VCaP (cell line): ENCODE results near the gene DEFB124.
"Not testable (repeated sequence)": the region's sequence is repeated elsewhere in the genome, so short reads cannot be mapped to it uniquely, and the experiment has no call there.

ENCODE experiments used
- H3K27ac ChIP-seq: fragments of 450-650 bp; 2 replicates; pipeline ENCODE4 v1.5.1; 2017
- TF ChIP-seq, protein P1 (sequence below): fragments of 450-650 bp; conservative IDR thresholded peaks from 2 replicates; pipeline ENCODE4 v1.5.1; 2017; ENCODE audit warnings: mild to moderate bottlenecking, moderate library complexity

DEFB124 gene

DNA sequence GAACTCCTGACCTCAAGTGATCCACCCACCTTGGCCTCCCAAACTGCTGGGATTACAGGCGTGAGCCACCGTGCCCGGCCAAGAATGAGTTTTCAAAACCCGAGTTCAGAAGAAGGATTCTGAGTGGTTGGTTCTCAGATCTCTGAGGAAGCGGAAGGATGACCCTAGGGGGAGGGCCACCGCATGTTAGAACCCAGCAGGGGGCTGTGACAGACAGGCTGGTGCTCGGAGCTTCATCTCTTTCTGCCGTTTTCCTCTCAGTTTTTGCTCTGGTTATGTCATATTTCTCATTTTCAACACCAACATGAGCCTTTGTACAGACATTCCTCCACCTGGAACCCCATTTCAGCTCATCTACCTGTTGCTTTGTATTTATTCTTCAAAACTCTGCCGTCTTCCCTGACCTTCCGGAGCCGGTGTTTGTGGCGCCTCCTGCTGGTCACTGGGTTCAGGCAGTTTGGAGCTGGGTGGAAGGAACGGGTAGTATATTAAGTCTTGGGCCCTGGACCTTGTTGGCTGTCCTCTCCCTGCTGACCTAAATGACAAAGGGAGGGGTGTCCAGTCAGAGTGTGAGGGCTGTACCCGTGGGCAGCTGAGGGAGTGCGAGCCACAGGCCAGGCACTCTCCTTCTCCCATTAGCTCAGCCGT is 34.8 kb downstream of the DEFB124 start, which contains the start of gene DEFB123:
Gene DEFB123 (plus strand): TSS at position 621 of the 648 bp plus-strand sequence. CDS start 67 bp downstream, outside the sequence.
- H3K27ac ChIP-seq: no peak within 1 kb of the TSS
- TF ChIP-seq, protein P1, sequence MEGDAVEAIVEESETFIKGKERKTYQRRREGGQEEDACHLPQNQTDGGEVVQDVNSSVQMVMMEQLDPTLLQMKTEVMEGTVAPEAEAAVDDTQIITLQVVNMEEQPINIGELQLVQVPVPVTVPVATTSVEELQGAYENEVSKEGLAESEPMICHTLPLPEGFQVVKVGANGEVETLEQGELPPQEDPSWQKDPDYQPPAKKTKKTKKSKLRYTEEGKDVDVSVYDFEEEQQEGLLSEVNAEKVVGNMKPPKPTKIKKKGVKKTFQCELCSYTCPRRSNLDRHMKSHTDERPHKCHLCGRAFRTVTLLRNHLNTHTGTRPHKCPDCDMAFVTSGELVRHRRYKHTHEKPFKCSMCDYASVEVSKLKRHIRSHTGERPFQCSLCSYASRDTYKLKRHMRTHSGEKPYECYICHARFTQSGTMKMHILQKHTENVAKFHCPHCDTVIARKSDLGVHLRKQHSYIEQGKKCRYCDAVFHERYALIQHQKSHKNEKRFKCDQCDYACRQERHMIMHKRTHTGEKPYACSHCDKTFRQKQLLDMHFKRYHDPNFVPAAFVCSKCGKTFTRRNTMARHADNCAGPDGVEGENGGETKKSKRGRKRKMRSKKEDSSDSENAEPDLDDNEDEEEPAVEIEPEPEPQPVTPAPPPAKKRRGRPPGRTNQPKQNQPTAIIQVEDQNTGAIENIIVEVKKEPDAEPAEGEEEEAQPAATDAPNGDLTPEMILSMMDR: no peak

DNA sequence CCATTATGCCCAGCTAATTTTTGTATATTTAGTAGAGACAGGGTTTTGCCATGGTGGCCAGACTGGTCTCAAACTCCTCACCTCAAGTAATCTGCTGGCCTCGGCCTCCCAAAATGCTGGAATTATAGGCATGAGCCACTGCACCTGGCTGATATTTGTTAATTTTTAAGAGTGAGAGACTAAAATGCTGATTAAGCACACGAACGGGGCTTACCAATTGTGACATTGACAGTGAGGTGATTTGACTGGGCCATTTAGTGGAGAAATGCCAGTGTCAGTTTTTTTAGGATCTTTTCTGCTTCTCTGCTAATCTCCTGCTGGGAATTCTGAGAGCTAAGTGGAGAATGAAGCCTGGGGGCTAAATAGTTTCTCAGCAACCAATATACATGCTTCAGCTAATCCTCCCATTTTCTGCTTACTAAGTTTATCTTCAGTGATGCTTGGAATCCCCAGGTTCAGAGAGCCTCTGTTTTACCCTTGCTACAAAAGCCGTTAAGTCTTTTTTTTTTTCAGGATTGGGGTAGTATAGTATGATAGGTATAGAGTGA is 44.3 kb downstream of the DEFB124 start:
- H3K27ac ChIP-seq: no peak overlapping the region
- TF ChIP-seq, protein P1: no peak

DNA sequence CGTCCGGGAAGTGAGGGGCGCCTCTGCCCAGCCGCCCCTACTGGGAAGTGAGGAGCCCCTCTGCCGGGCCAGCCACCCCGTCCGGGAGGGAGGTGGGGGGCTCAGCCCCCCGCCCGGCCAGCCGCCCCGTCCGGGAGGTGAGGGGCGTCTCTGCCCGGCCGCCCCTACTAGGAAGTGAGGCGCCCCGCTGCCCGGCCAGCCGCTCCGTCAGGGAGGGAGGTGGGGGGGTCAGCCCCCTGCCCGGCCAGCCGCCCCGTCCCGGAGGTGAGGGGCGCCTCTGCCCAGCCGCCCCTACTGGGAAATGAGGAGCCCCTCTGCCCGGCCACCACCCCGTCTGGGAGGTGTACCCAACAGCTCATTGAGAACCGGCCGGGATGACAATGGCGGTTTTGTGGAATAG is 47.4 kb downstream of the DEFB124 start:
- not testable (repeated sequence) for H3K27ac ChIP-seq

DNA sequence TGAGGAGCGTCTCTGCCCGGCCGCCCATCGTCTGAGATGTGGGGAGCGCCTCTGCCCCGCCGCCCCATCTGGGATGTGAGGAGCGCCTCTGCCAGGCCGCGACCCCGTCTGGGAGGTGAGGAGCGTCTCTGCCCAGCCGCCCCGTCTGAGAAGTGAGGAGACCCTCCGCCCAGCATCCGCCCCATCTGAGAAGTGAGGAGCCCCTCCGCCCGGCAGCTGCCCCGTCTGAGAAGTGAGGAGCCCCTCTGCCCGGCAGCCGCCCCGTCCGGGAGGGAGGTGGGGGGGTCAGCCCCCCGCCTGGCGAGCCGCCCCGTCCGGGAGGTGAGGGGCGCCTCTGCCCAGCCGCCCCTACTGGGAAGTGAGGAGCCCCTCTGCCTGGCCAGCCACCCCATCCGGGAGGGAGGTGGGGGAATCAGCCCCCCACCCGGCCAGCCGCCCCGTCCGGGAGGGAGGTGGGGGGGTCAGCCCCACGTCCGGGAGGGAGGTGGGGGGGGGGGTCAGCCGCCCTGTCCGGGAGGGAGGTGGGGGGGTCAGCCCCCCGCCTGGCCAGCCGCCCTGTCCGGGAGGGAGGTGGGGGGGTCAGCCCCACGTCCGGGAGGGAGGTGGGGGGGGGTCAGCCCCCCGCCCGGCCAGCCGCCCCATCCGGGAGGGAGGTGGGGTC is 47.9 kb downstream of the DEFB124 start:
- H3K27ac ChIP-seq: not testable (repeated sequence)

DNA sequence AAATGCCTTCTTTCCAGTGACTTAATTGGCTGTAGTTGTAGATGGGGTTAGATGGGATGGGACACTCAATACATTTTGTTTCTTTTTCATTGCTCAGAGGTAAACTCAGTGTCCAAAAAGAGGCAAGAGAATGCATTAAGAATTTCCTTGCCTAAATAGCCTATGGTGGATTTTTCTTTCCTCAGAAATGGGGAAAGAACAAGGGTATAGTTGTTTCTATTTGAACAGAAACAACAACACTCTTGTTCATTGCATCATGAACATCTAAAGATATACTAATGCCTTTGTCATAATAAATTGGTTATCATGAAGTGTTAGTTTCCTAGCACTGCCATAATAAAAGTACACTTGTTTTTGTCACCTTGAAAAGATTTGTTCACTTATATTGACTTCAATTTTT is 49.1 kb downstream of the DEFB124 start:
- TF ChIP-seq, protein P1: no peak
- no peak overlapping the region for H3K27ac ChIP-seq

DNA sequence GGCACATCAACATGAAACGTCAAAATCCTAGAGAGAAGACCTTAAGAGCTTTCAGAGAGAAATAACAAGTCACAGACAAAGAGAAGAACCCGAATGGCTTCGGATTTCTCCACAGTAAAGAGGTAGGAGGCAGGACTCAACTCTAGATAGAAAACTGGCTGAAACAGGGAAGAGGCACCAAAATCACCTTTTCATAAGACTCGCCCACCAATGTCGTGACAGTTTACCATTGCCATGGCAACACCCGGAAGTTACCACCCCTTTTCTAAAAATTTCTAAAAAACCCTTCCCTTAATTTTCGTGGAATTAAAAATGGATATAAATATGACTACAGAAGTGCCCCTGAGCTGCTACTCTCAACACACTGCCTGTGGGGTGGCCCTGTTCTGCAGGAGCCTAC is 56.6 kb downstream of the DEFB124 start:
- H3K27ac ChIP-seq: no peak overlapping the region
- TF ChIP-seq, protein P1: no peak

DNA sequence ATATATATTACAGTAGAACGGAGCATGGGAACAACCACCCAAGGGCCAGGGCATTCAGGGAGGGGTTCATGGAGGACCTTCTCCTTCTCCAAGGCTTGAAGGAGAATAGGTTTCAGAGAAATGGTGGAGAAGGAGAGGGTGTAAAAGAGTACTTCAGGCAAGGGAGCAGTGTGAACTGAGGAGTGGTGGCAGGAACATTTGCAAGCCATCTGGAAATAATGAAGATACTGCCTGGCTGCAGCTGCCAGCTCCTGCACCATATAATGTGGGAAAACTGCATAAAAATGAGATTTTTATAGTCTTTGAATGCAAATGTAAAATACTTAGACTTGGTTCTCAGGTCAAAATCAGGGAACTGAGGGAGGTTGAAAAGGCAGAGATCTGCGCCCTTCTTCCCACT is 59.3 kb downstream of the DEFB124 start:
- TF ChIP-seq, protein P1: no peak
- H3K27ac ChIP-seq: no peak overlapping the region
